K562 (cell line): ENCODE measurements around the gene RALGPS1. TPM values are rescaled to one million over a fixed set of nuclear protein-coding genes. Genes with fewer than 3 reads are reported as not detected.

Source experiments
- ATAC-seq: fragments of 200-7000 bp; cut with Tn5 transposase; 3 replicates; pipeline ENCODE4 v1.9.1; 2020; ENCODE audit warnings: moderate library complexity
- BruUV-seq: library from RNA; stranded (reverse); fragments of 400-500 nt; replicated peaks from 2 replicates; lab custom pipeline; 2021; lab: Mats Ljungman, UMichigan
- CTCF ChIA-PET: fragments of 300-600 bp; formaldehyde crosslinking; extraction: SDS; loops from one replicate; lab custom pipeline; 2021; ENCODE audit warnings: low intra/inter-chr PET ratio; lab: Yijun Ruan, JAX
- POLR2A ChIA-PET: fragments of 300-600, 350-650 bp; sonication (Branson Sonifier 250); formaldehyde crosslinking; extraction: SDS; loops from one replicate; lab custom pipeline; 2021; ENCODE audit warnings: antibody characterized with exemption, inconsistent platforms; lab: Yijun Ruan, JAX
- DNase-seq, 4 experiments: peaks; one replicate each; pipeline versions ENCODE4 v3.0.0 to v3.0.0-alpha.2; 2011 to 2018; ENCODE audit warnings: low spot score in 3 of 4, mixed read lengths in 3 of 4; ENCODE audit errors: extremely low read depth in 1 of 4
- FAIRE-seq: peaks from 2 replicates; lab custom pipeline; 2011; peaks lifted over from hg19 to GRCh38; lab: Jason Lieb, UNC
- H2AFZ ChIP-seq: 2 replicates; pipeline ENCODE4 v1.6.0; 2011; ENCODE audit warnings: low read depth, low read length, control low read depth, inconsistent platforms
- H3K27ac ChIP-seq: fragments of 200-600 bp; 3 replicates; pipeline ENCODE4 v1.8.0; 2011; ENCODE audit warnings: low read depth, mild to moderate bottlenecking, control low read depth, inconsistent platforms, low read length, moderate library complexity, mixed read lengths; ENCODE audit errors: extremely low read depth
- H3K27me3 ChIP-seq, 2 experiments: fragments of 300-600 bp in 1 of 2; 2 replicates in 1 of 2; 3 replicates in 1 of 2; pipeline versions ENCODE4 v1.6.0 to v1.8.0; 2011; ENCODE audit warnings: inconsistent platforms in 2 of 2, low read length in 2 of 2, mild to moderate bottlenecking in 1 of 2, mixed read lengths in 1 of 2, moderate library complexity in 1 of 2; ENCODE audit not compliant: control insufficient read depth in 2 of 2, insufficient read depth in 2 of 2
- H3K36me3 ChIP-seq: fragments of 300-600 bp; 3 replicates; pipeline ENCODE4 v1.8.0; 2011; ENCODE audit warnings: mild to moderate bottlenecking, low read length, inconsistent platforms; ENCODE audit not compliant: control insufficient read depth, insufficient read depth
- H3K4me1 ChIP-seq, 2 experiments: fragments of 200-600 bp in 1 of 2; replicated peaks in 1 of 2; 2 replicates in 1 of 2; 3 replicates in 1 of 2; pipeline versions ENCODE4 v1.5.1 to v1.8.0; 2011; ENCODE audit warnings: inconsistent platforms in 2 of 2, low read length in 2 of 2, mild to moderate bottlenecking in 1 of 2, mixed read lengths in 1 of 2, moderate library complexity in 1 of 2; ENCODE audit not compliant: control insufficient read depth in 2 of 2, insufficient read depth in 2 of 2
- H3K4me2 ChIP-seq: 2 replicates; pipeline ENCODE4 v1.6.1; 2011; ENCODE audit warnings: low read length, control low read depth, inconsistent platforms, mixed read lengths; ENCODE audit not compliant: insufficient read depth
- H3K4me3 ChIP-seq: fragments of 200-600 bp; sonication (generic), shearing (Covaris generic); 2 replicates; pipeline ENCODE4 v1.5.1; 2016; ENCODE audit warnings: control low read depth, inconsistent platforms
- H3K79me2 ChIP-seq: fragments of 200-600 bp; 3 replicates; pipeline ENCODE4 v1.8.0; 2011; ENCODE audit warnings: low read length, inconsistent platforms; ENCODE audit not compliant: control insufficient read depth, insufficient read depth
- H3K9ac ChIP-seq, 2 experiments: 2 replicates each; pipeline versions ENCODE4 v1.6.0 to v1.6.1; 2011; ENCODE audit warnings: low read depth in 2 of 2, low read length in 2 of 2, control low read depth in 1 of 2, inconsistent platforms in 1 of 2, mild to moderate bottlenecking in 1 of 2, mixed read lengths in 1 of 2; ENCODE audit not compliant: insufficient read depth in 1 of 2
- H3K9me1 ChIP-seq: one replicate; pipeline ENCODE4 v1.6.0; 2011; ENCODE audit warnings: inconsistent platforms, mild to moderate bottlenecking, low read length, moderate library complexity; ENCODE audit not compliant: control insufficient read depth, insufficient read depth
- H3K9me3 ChIP-seq: replicated peaks from 2 replicates; pipeline ENCODE4 v1.5.1; 2011; ENCODE audit warnings: low read depth, low read length, inconsistent platforms; ENCODE audit not compliant: control insufficient read depth, insufficient read depth
- H4K20me1 ChIP-seq: replicated peaks from 2 replicates; pipeline ENCODE4 v1.6.1; 2011; ENCODE audit warnings: low read length, inconsistent platforms, mixed read lengths; ENCODE audit not compliant: control insufficient read depth, insufficient read depth
- ETV5 ChIP-seq: sonication (generic); formaldehyde crosslinking; IDR thresholded peaks from 2 replicates; pipeline ENCODE4 v1.4.0; 2020; ENCODE audit warnings: low read depth, mild to moderate bottlenecking, missing genetic modification reagents
- WGBS: fragments of 100-300 bp; shearing (Covaris generic); methylation state at CpG from one replicate; pipeline ENCODE4 v1.1.6; 2016; ENCODE audit warnings: low coverage, mixed read lengths; ENCODE audit not compliant: insufficient coverage; ENCODE audit errors: missing lambda C conversion rate; 5-methylcytosine and 5-hydroxymethylcytosine counted together
- in situ Hi-C: fragments of 300-500 bp; cut with MboI; formaldehyde crosslinking; loops from 4 replicates; pipeline ENCODE4 v1.15.0; 2018; ENCODE audit warnings: inconsistent platforms, mixed read lengths
- intact Hi-C: fragments of 100-400 bp; cut with micrococcal nuclease; formaldehyde crosslinking; loops from 2 replicates; pipeline ENCODE4 v1.14.2; 2022
- polyA plus RNA-seq, 8 experiments: library from polyadenylated mRNA; depleted of rRNA in 4 of 8; stranded (reverse) in 5 of 8; unstranded in 3 of 8; fragments of >200 nt; fragmentation: Nextera tagmentation in 2 of 8; fragmentation: Illumina TruSeq in 1 of 8; extraction: Ambion mirVana in 2 of 8; extraction: Trizol in 1 of 8; gene quantifications; 2 replicates each; pipeline versions ENCODE4 v1.2.1 to v1.2.3, GENCODE V29; 2011 to 2014; ENCODE audit warnings: inconsistent platforms in 1 of 8, missing spikeins in 1 of 8
- total RNA-seq, 7 experiments: library from RNA; depleted of rRNA in 6 of 7; stranded (reverse); fragments of >200 nt in 6 of 7; fragmentation: Illumina TruSeq in 2 of 7; extraction: Trizol in 2 of 7; gene quantifications; 2 replicates each; pipeline versions ENCODE4 v1.2.1 to v1.2.3, GENCODE V29; 2011 to 2021; ENCODE audit warnings: low replicate concordance in 1 of 7

RALGPS1 gene
- total and polyA plus RNA-seq, 9 of the 15 experiments (the other 6 are each of a cell fraction or from before 2014, with no cell fraction given): 0.04 to 2.6 (median 1.5) TPM

DNA sequence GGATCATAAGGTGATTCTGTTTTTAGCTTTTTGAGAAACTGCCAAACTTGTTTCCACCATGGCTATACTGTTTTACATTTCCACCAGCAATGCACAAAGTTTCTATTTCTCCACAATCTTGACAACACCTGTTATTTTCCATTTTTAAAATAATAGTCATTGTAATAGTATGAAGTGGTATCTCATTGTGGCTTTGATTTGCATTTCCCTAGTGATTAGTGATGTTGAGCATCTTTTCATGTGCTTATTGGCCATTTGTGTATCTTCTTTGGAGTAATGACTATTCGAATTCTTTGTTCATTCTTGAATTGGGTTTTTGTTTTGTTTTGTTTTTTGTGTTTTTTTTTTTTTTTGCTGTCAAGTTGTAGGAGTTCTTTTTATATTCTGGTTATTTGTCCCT, 354.9 kb downstream of the RALGPS1 start:
- Histone ChIP-seq H4K20me1 (no peaks in the 10 kb centered on the region), H3K4me2 (no peak overlapping the region), H3K4me3 (no peak overlapping the region), H3K4me1 (no peaks in the 10 kb centered on the region), H3K36me3 (no peaks in the 10 kb centered on the region), H2AFZ (no peak overlapping the region), H3K9ac (no peak overlapping the region), H3K27me3 (peaks cover 5 to 17% of the 10 kb centered on the region in 2 experiments; a peak in 3 of 5 replicates), H3K79me2 (no peaks in the 10 kb centered on the region), H3K9me3 (no peaks in the 10 kb centered on the region; the same call in 1 of the 2 replicates), H3K9me1 (no peaks in the 10 kb centered on the region), H3K27ac (no peak overlapping the region)
- POLR2A ChIA-PET: no interaction called here
- BruUV-seq: no TSS peak
- ATAC-seq (no peak), DNase-seq (no peak), FAIRE-seq (no peak)
- CTCF ChIA-PET: no interaction called here
- WGBS: 0% methylated on average over 1 of the region's 1 CpG
- TF ChIP-seq ETV5: no peak
- intact Hi-C loops (no loop called here), in situ Hi-C loops (no loop called here)

Other genes starting within 250 kb of the RALGPS1 start
- gene ZBTB43, start 109.7 kb upstream of the RALGPS1 start, total RNA-seq (2014; rRNA removed): 6.0 and 6.9 TPM in 2 replicates
- gene ZBTB43, start 109.7 kb upstream of the RALGPS1 start, total RNA-seq (2014; rRNA removed; fragmentation: Illumina TruSeq; extraction: Trizol): 9.1 and 10.3 TPM in 2 replicates
- 9.5 and 13.3 TPM in 2 replicates for gene ZBTB43, start 109.7 kb upstream of the RALGPS1 start, total RNA-seq (2015; rRNA removed; fragmentation: Illumina TruSeq; extraction: Trizol)
- 8.7 and 15.0 TPM in 2 replicates for gene ZBTB43, start 109.7 kb upstream of the RALGPS1 start, total RNA-seq (2021)
- 11.9 and 13.8 TPM in 2 replicates for gene ZBTB43, start 109.7 kb upstream of the RALGPS1 start, polyA plus RNA-seq (2011; rRNA removed)
- 8.2 and 17.2 TPM in 2 replicates for gene ZBTB43, start 109.7 kb upstream of the RALGPS1 start, polyA plus RNA-seq (2014; fragmentation: Illumina TruSeq; extraction: Trizol)
- gene ZBTB43, start 109.7 kb upstream of the RALGPS1 start, polyA plus RNA-seq (2014; fragmentation: Nextera tagmentation; extraction: Ambion mirVana): 1 to 10 TPM; 3.9 to 5.5 TPM
- gene ZBTB43, start 109.7 kb upstream of the RALGPS1 start, polyA plus RNA-seq (2014; rRNA removed): 6.6 and 7.1 TPM in 2 replicates
- 7.8 and 8.4 TPM in 2 replicates for gene ZBTB34, start 54.1 kb upstream of the RALGPS1 start, total RNA-seq (2014; rRNA removed)
- gene ZBTB34, start 54.1 kb upstream of the RALGPS1 start, total RNA-seq (2014; rRNA removed; fragmentation: Illumina TruSeq; extraction: Trizol): 11.3 and 12.4 TPM in 2 replicates
- 10.6 and 11.2 TPM in 2 replicates for gene ZBTB34, start 54.1 kb upstream of the RALGPS1 start, total RNA-seq (2015; rRNA removed; fragmentation: Illumina TruSeq; extraction: Trizol)
- 13.4 and 14.6 TPM in 2 replicates for gene ZBTB34, start 54.1 kb upstream of the RALGPS1 start, total RNA-seq (2021)
- gene ZBTB34, start 54.1 kb upstream of the RALGPS1 start, polyA plus RNA-seq (2011; rRNA removed): 15.6 and 15.7 TPM in 2 replicates
- gene ZBTB34, start 54.1 kb upstream of the RALGPS1 start, polyA plus RNA-seq (2014; fragmentation: Illumina TruSeq; extraction: Trizol): 9.7 and 9.8 TPM in 2 replicates
- gene ZBTB34, start 54.1 kb upstream of the RALGPS1 start, polyA plus RNA-seq (2014; fragmentation: Nextera tagmentation; extraction: Ambion mirVana): 1 to 10 TPM; 2.7 to 6.3 TPM
- 8.2 and 9.4 TPM in 2 replicates for gene ZBTB34, start 54.1 kb upstream of the RALGPS1 start, polyA plus RNA-seq (2014; rRNA removed)
- gene ANGPTL2, start 207.9 kb downstream of the RALGPS1 start, total RNA-seq (2014; rRNA removed): not detected in 2 replicates
- not detected in 2 replicates for gene ANGPTL2, start 207.9 kb downstream of the RALGPS1 start, total RNA-seq (2014; rRNA removed; fragmentation: Illumina TruSeq; extraction: Trizol)
- not detected in 2 replicates for gene ANGPTL2, start 207.9 kb downstream of the RALGPS1 start, total RNA-seq (2015; rRNA removed; fragmentation: Illumina TruSeq; extraction: Trizol)
- gene ANGPTL2, start 207.9 kb downstream of the RALGPS1 start, total RNA-seq (2021): not detected in 2 replicates
- not detected in 2 replicates for gene ANGPTL2, start 207.9 kb downstream of the RALGPS1 start, polyA plus RNA-seq (2011; rRNA removed)
- gene ANGPTL2, start 207.9 kb downstream of the RALGPS1 start, polyA plus RNA-seq (2014; fragmentation: Illumina TruSeq; extraction: Trizol): not detected in 2 replicates
- gene ANGPTL2, start 207.9 kb downstream of the RALGPS1 start, polyA plus RNA-seq (2014; fragmentation: Nextera tagmentation; extraction: Ambion mirVana): not detected
- gene ANGPTL2, start 207.9 kb downstream of the RALGPS1 start, polyA plus RNA-seq (2014; rRNA removed): not detected in 2 replicates